Measurements from ENCODE around the gene EHHADH. TPM values are rescaled to one million over a fixed set of nuclear protein-coding genes. Genes with fewer than 3 reads are reported as not detected.

Gene EHHADH
- total and polyA plus RNA-seq, 4 donors, result 3.8 to 4.7 (median 4.3) TPM

GRCh38 chr3:185279587-185280138 is 25.8 kb upstream of the EHHADH start:
- Histone ChIP-seq H3K4me3 (ENCODE audit: low read depth, low read length) (no peak overlapping the region), H3K4me1 (ENCODE audit: control insufficient read depth, insufficient read depth, low read length) (peaks cover 6% of the 10 kb centered on the region), H3K9me3 (ENCODE audit: control insufficient read depth, insufficient read depth, low read length) (no peaks in the 10 kb centered on the region), H3K36me3 (ENCODE audit: control insufficient read depth, insufficient read depth, low read length) (no peaks in the 10 kb centered on the region), H3K27ac (ENCODE audit: low read depth, low read length) (no peak overlapping the region), H3K27me3 (ENCODE audit: control insufficient read depth, insufficient read depth, low read length) (no peaks in the 10 kb centered on the region)
- WGBS (ENCODE audit: insufficient coverage), result 86% methylated on average over 6 of the region's 7 CpGs
- DNase-seq (ENCODE audit: low read depth in 4 of 6, low spot score in 6 of 6), result peak in 1 of 6 donors; percentile 61

GRCh38 chr3:185276415-185276814 is 22.6 kb upstream of the EHHADH start:
- H3K4me3 ChIP-seq (ENCODE audit: low read depth, low read length), result no peak overlapping the region
- H3K36me3 ChIP-seq (ENCODE audit: control insufficient read depth, insufficient read depth, low read length), result no peaks in the 10 kb centered on the region
- DNase-seq (ENCODE audit: low read depth in 4 of 6, low spot score in 6 of 6), result no peak
- 78% methylated on average over 1 of the region's 4 CpGs for WGBS (ENCODE audit: insufficient coverage)
- no peak overlapping the region for H3K27ac ChIP-seq (ENCODE audit: low read depth, low read length)
- no peaks in the 10 kb centered on the region for H3K27me3 ChIP-seq (ENCODE audit: control insufficient read depth, insufficient read depth, low read length)
- H3K4me1 ChIP-seq (ENCODE audit: control insufficient read depth, insufficient read depth, low read length), result no peaks in the 10 kb centered on the region
- H3K9me3 ChIP-seq (ENCODE audit: control insufficient read depth, insufficient read depth, low read length), result no peaks in the 10 kb centered on the region

GRCh38 chr3:185272033-185272432 is 18.2 kb upstream of the EHHADH start:
- Histone ChIP-seq H3K4me1 (ENCODE audit: control insufficient read depth, insufficient read depth, low read length) (no peaks in the 10 kb centered on the region), H3K9me3 (ENCODE audit: control insufficient read depth, insufficient read depth, low read length) (no peaks in the 10 kb centered on the region), H3K36me3 (ENCODE audit: control insufficient read depth, insufficient read depth, low read length) (no peaks in the 10 kb centered on the region), H3K27me3 (ENCODE audit: control insufficient read depth, insufficient read depth, low read length) (no peaks in the 10 kb centered on the region), H3K27ac (ENCODE audit: low read depth, low read length) (no peak overlapping the region), H3K4me3 (ENCODE audit: low read depth, low read length) (no peak overlapping the region)
- 100% methylated on average over 1 of the region's 1 CpG for WGBS (ENCODE audit: insufficient coverage)
- no peak for DNase-seq (ENCODE audit: low read depth in 4 of 6, low spot score in 6 of 6)

GRCh38 chr3:185270956-185271332 is 17.1 kb upstream of the EHHADH start:
- Histone ChIP-seq H3K9me3 (ENCODE audit: control insufficient read depth, insufficient read depth, low read length) (no peaks in the 10 kb centered on the region), H3K27ac (ENCODE audit: low read depth, low read length) (no peak overlapping the region), H3K27me3 (ENCODE audit: control insufficient read depth, insufficient read depth, low read length) (no peaks in the 10 kb centered on the region), H3K36me3 (ENCODE audit: control insufficient read depth, insufficient read depth, low read length) (no peaks in the 10 kb centered on the region), H3K4me1 (ENCODE audit: control insufficient read depth, insufficient read depth, low read length) (no peaks in the 10 kb centered on the region), H3K4me3 (ENCODE audit: low read depth, low read length) (no peak overlapping the region)
- no CpG with 5 or more reads among the region's 4 CpGs for WGBS (ENCODE audit: insufficient coverage)
- DNase-seq (ENCODE audit: low read depth in 4 of 6, low spot score in 6 of 6), result no peak

GRCh38 chr3:185270262-185270955 is 16.6 kb upstream of the EHHADH start:
- H3K4me3 ChIP-seq (ENCODE audit: low read depth, low read length), result no peak overlapping the region
- H3K4me1 ChIP-seq (ENCODE audit: control insufficient read depth, insufficient read depth, low read length), result no peaks in the 10 kb centered on the region
- H3K27me3 ChIP-seq (ENCODE audit: control insufficient read depth, insufficient read depth, low read length), result no peaks in the 10 kb centered on the region
- H3K36me3 ChIP-seq (ENCODE audit: control insufficient read depth, insufficient read depth, low read length), result no peaks in the 10 kb centered on the region
- 45% methylated on average over 3 of the region's 4 CpGs for WGBS (ENCODE audit: insufficient coverage)
- no peak overlapping the region for H3K27ac ChIP-seq (ENCODE audit: low read depth, low read length)
- no peaks in the 10 kb centered on the region for H3K9me3 ChIP-seq (ENCODE audit: control insufficient read depth, insufficient read depth, low read length)
- DNase-seq (ENCODE audit: low read depth in 4 of 6, low spot score in 6 of 6), result peak in 2 of 6 donors; percentile 43 to 81

- Histone ChIP-seq H3K9me3 (ENCODE audit: control insufficient read depth, insufficient read depth, low read length) (no peaks in the 10 kb centered on the region), H3K27me3 (ENCODE audit: control insufficient read depth, insufficient read depth, low read length) (no peaks in the 10 kb centered on the region), H3K36me3 (ENCODE audit: control insufficient read depth, insufficient read depth, low read length) (no peaks in the 10 kb centered on the region), H3K27ac (ENCODE audit: low read depth, low read length) (no peak overlapping the region), H3K4me1 (ENCODE audit: control insufficient read depth, insufficient read depth, low read length) (no peaks in the 10 kb centered on the region), H3K4me3 (ENCODE audit: low read depth, low read length) (no peak overlapping the region)
- no CpG with 5 or more reads among the region's 2 CpGs for WGBS (ENCODE audit: insufficient coverage)
- DNase-seq (ENCODE audit: low read depth in 4 of 6, low spot score in 6 of 6), result no peak
These were observed 14.5 kb upstream of the EHHADH start for GRCh38 chr3:185268194-185268962.

GRCh38 chr3:185267193-185267592 is 13.3 kb upstream of the EHHADH start:
- Histone ChIP-seq H3K4me3 (ENCODE audit: low read depth, low read length) (no peak overlapping the region), H3K9me3 (ENCODE audit: control insufficient read depth, insufficient read depth, low read length) (no peaks in the 10 kb centered on the region), H3K27me3 (ENCODE audit: control insufficient read depth, insufficient read depth, low read length) (no peaks in the 10 kb centered on the region), H3K4me1 (ENCODE audit: control insufficient read depth, insufficient read depth, low read length) (no peaks in the 10 kb centered on the region), H3K27ac (ENCODE audit: low read depth, low read length) (no peak overlapping the region), H3K36me3 (ENCODE audit: control insufficient read depth, insufficient read depth, low read length) (no peaks in the 10 kb centered on the region)
- DNase-seq (ENCODE audit: low read depth in 4 of 6, low spot score in 6 of 6), result no peak
- 83% methylated on average over 2 of the region's 3 CpGs for WGBS (ENCODE audit: insufficient coverage)

GRCh38 chr3:185264849-185265553 is 11.2 kb upstream of the EHHADH start:
- DNase-seq (ENCODE audit: low read depth in 4 of 6, low spot score in 6 of 6), result no peak
- Histone ChIP-seq H3K27ac (ENCODE audit: low read depth, low read length) (no peak overlapping the region), H3K27me3 (ENCODE audit: control insufficient read depth, insufficient read depth, low read length) (no peaks in the 10 kb centered on the region), H3K4me3 (ENCODE audit: low read depth, low read length) (no peak overlapping the region), H3K36me3 (ENCODE audit: control insufficient read depth, insufficient read depth, low read length) (no peaks in the 10 kb centered on the region), H3K9me3 (ENCODE audit: control insufficient read depth, insufficient read depth, low read length) (no peaks in the 10 kb centered on the region), H3K4me1 (ENCODE audit: control insufficient read depth, insufficient read depth, low read length) (no peaks in the 10 kb centered on the region)
- WGBS (ENCODE audit: insufficient coverage), result 95% methylated on average over 21 of the region's 25 CpGs

GRCh38 chr3:185263423-185263822 is 9.6 kb upstream of the EHHADH start:
- WGBS (ENCODE audit: insufficient coverage), result 96% methylated on average over 4 of the region's 4 CpGs
- H3K4me1 ChIP-seq (ENCODE audit: control insufficient read depth, insufficient read depth, low read length), result no peaks in the 10 kb centered on the region
- no peaks in the 10 kb centered on the region for H3K9me3 ChIP-seq (ENCODE audit: control insufficient read depth, insufficient read depth, low read length)
- H3K27me3 ChIP-seq (ENCODE audit: control insufficient read depth, insufficient read depth, low read length), result no peaks in the 10 kb centered on the region
- H3K4me3 ChIP-seq (ENCODE audit: low read depth, low read length), result no peak overlapping the region
- no peaks in the 10 kb centered on the region for H3K36me3 ChIP-seq (ENCODE audit: control insufficient read depth, insufficient read depth, low read length)
- no peak for DNase-seq (ENCODE audit: low read depth in 4 of 6, low spot score in 6 of 6)
- H3K27ac ChIP-seq (ENCODE audit: low read depth, low read length), result no peak overlapping the region

All from spinal cord (tissue), 10 donors.